ENCODE results near the gene MIPEP.

The MIPEP gene

DNA sequence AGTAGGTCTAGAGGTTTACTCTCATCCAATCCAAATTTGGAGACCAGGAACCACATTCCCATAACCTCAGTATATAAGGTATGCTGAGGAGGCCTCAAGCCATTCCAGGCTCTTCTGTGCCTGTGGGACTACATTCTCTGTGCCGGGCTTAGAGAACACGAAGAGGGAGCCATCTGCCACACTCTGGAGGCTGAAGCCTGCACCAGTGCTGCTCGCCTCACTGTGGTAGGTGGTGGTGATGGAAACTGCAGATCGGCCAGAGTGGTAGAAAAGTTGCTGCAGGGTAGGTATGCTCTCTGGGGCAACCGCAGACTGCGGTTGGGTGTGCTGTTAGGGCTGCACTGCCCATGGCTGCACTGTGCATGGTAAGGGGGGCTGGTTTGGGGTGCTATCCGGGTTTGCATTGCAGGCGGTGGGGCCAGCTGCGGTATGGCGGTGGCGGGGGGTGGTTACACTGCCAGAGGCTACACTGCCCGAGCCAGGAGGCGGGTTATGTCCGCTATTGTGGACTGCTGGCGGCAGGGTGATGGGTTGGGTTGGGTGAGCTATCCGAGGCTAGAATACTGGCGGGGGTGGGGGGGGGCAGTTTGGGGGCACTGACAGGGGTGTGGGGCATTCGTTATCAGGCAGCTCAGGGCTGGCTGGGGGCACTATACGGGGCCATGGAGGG, 174.0 kb downstream of the MIPEP start:
- peak; percentile 44 for DNase-seq (ENCODE audit: low spot score)

DNA sequence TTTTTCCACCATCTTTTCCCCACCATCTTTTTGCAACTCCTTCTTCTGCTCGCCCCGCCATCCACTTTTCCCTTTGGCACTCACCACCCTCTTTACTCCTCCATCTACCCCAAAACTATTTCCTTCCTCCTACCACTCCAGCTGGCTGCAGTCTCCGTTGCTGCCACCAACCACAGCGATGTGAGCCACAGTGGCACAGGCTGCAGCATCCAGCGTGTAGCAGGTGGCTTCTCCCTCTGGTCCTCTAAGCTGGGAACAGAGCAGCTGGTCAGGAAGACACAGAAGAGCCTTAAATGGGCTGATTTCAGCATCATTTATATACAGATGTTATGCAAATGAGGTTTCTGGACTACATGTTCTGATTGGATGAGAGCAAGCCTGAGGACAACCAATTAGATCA, 174.5 kb downstream of the MIPEP start:
- DNase-seq (ENCODE audit: low spot score) = no peak

- no peak for DNase-seq (ENCODE audit: low spot score)
These were observed 177.8 kb downstream of the MIPEP start for GRCh38 chr13:23711355-23711754.

DNA sequence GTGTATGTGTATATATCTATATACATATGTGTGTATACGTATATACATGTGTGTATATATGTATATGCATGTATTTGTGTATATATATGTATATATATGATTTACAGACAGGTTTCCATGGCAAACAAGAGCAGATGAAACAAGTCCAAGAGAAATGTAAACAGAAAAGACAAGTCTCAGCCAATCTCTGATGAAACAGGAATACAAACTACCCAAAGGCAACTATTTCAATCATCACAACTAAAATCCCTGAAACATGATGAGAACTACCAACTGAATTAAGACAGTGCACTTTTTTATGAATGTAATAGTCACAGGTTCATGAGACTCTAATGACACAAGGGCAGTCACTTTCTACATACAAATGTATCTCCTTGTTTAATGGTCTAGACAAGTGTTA, 178.8 kb downstream of the MIPEP start:
- no peak for DNase-seq (ENCODE audit: low spot score)

- no peak for DNase-seq (ENCODE audit: low spot score)
These were observed 179.7 kb downstream of the MIPEP start for GRCh38 chr13:23709536-23709935.

DNA sequence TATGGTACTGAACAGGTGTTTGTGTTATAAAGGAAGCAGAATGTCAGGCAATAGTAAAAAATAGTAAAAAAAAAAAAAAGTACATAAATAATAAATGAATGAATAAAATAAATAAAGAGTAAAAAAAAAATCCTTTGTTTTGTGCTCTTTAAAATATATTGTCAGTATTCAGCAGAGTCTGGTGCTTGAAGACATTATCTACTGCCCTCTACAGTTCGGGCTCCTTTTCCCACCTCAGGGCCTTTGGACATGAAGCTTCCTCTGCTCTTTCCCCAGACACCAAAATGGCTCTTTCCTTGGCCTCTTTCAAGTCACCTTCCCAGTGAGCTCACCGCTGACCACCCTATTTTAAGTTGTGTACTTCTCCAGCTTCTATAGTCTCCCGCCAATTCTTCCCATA, 181.5 kb downstream of the MIPEP start:
- no peak for DNase-seq (ENCODE audit: low spot score)

GRCh38 chr13:23705583-23705982, 183.6 kb downstream of the MIPEP start:
- DNase-seq (ENCODE audit: low spot score) = no peak

DNA sequence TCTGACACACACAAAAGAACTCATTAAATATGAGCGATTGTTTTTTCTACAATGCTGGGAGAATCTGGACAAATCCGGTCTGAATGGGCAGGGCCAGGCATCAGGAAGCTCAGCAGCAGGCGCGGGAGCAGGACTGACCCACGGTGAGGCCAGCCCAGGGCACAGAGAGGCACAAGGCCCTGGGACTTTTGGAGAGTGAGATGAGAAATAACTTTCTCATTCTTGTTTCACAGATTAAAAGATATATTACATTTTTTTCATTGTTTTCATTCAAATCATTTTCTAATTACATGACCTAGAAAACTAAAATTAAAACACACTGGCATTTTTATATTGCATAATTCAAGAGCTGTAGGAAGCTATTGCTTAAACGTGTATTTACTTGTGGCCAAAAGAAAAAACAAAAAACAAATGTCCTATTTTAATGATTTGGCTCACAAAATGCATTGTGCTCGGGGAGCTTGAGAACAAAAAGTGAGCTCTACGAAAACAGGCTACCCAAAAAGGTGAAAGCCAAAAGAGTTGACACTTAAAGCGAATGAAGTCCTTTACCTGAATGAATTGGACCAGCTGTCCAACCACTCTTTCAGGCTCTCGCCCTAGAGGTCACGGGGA, 185.8 kb downstream of the MIPEP start:
- no peak for DNase-seq (ENCODE audit: low spot score)

- DNase-seq (ENCODE audit: low spot score) = no peak
These were observed 187.6 kb downstream of the MIPEP start for GRCh38 chr13:23701636-23702035.

- DNase-seq (ENCODE audit: low spot score) = no peak
These were observed 188.0 kb downstream of the MIPEP start for GRCh38 chr13:23701186-23701585.

- no peak for DNase-seq (ENCODE audit: low spot score)
These were observed 189.9 kb downstream of the MIPEP start for GRCh38 chr13:23699271-23699670.

DNA sequence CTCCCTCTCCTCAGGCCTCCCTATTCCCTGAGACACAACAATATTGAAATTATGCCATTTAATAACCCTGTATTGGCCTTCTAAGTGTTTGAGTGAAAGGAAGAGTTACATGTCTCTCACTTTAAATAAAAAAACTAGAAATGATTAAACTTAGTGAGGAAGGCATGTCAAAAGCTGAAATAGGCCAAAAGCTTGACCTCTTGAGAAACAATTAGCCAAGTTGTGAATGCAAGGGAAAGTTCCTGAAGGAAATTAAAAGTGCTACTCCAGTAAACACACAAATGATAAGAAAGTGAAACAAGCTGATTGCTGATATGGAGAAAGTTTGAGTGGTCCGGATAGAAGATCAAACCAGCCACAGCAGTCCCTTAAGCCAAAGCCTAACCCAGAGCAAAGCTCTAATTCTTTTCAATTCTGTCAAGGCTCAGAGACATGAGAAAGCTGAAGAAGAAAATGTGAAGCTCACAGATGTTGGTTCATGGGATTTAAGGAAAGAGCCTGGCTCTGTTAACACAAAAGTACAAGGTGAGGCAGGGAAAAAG, 191.4 kb downstream of the MIPEP start:
- DNase-seq (ENCODE audit: low spot score) = no peak

GRCh38 chr13:23696610-23697009, 192.6 kb downstream of the MIPEP start:
- DNase-seq (ENCODE audit: low spot score) = no peak

DNA sequence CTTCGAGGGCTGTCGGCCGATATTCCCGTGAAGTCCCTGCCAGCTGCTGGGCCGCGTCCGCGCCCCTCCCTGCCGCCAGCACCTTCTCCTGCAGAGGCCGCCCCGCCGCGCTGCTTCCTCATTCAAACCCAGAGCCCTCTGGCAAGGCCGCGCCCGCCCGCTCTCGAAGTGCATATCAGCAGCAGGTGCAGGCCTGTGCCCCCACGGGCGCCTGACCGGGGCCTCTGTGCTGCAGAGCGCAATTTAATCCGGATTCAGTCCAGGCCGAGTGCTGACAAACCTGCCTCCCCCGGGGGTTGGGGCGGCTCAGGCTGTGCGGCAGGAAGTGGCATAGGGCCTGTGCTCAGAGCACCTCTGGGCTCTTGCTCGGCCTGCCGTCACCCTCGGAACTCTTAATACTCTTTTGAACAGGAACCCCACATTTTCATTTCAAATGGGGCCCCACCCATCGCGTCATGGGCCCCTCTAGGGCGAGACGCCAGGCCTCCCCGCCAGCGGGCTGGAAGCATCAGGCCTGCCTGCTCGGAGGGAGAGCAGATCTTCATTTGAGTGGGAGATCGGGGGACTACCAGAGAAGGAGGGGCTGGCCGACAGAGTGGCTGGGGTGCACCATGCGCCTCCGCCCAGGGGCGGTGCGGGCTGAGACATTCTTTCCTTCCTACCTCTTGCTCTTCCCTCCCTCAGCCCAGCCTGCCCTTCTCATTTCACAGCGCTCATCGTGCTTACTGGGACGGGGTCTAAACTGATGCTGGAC, 193.3 kb downstream of the MIPEP start:
- DNase-seq (ENCODE audit: low spot score) = no peak

GRCh38 chr13:23695196-23695595, 194.0 kb downstream of the MIPEP start:
- DNase-seq (ENCODE audit: low spot score) = no peak

GRCh38 chr13:23692816-23693215, 196.4 kb downstream of the MIPEP start:
- DNase-seq (ENCODE audit: low spot score) = no peak

DNA sequence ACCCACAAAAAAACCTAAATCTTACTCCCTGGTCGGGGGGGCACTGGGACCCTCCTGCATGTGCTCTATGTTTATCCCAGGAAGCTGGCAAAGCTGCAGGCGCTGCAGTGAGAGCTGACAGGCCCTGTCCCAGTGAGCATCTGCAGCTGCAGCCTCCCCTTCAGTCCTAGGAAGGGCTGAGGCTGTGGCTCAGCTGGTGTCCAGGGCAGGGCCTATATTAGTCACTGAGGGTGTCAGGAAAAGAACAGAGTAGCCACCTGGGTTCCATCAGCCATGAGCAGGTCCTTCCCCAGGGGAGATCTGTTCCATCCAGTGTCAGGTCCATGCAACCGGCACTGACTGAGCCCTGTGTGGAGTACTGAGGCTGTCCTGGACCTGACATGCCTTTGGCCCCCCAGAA, 198.5 kb downstream of the MIPEP start:
- no peak for DNase-seq (ENCODE audit: low spot score)

DNA sequence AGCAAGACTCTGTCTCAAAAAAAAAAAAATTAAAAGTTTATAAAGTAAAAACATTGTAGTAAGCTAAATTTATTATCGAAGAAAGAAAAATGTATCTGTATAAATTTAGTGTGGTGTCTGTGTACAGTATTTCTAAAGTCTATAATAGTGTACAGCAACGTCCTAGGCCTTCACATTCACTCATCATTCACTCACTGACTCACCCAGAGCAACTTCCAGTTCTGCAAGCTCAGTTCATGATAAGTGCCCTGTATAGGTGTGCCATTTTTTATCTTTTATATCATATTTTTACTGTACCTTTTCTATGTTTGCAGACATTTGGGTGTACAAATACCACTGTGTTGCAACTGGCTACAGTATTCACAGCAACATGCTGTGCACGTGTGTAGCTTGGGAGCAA, 200.9 kb downstream of the MIPEP start:
- no peak for DNase-seq (ENCODE audit: low spot score)

GRCh38 chr13:23687614-23688013, 201.6 kb downstream of the MIPEP start:
- no peak for DNase-seq (ENCODE audit: low spot score)

DNA sequence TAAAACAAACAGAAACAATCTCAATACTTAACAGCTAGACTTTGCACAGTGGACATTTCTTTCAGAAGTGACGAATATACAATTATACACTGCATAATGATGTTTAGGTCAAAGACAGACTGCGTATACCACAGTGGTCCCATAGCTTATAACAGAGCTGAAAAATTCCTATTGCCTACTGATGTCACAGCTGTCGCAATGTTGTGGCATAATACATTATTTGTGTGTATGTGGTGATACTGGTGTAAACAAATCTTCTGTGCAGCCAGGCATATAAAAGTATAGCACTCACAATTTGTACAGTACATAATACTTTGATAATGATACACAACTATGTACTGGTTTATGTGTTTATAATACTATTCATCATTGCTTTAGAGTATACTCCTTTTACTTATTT, 202.3 kb downstream of the MIPEP start:
- DNase-seq (ENCODE audit: low spot score) = no peak

- no peak for DNase-seq (ENCODE audit: low spot score)
These were observed 203.8 kb downstream of the MIPEP start for GRCh38 chr13:23685416-23685815.

GRCh38 chr13:23684647-23685046, 204.6 kb downstream of the MIPEP start:
- no peak for DNase-seq (ENCODE audit: low spot score)

- DNase-seq (ENCODE audit: low spot score) = no peak
These were observed 206.1 kb downstream of the MIPEP start for GRCh38 chr13:23683084-23683483.
